ENCODE data around the gene METTL24. TPM values are rescaled to one million over a fixed set of nuclear protein-coding genes. Genes with fewer than 3 reads are reported as not detected.

The METTL24 gene
- total and polyA plus RNA-seq, 4 donors = 0.14 to 2.0 (median 0.91) TPM

GRCh38 chr6:110329714-110330436 lies 28.3 kb downstream of the METTL24 start:
- Histone ChIP-seq H3K9me3 (ENCODE audit: control insufficient read depth in 4 of 4, low read length in 3 of 4) (no peaks in the 10 kb centered on the region), H3K4me1 (ENCODE audit: control insufficient read depth in 4 of 4, insufficient read depth in 4 of 4, low read length in 3 of 4) (peaks cover 2 to 16% (median 11%) of the 10 kb centered on the region in 4 donors), H3K4me3 (ENCODE audit: low read depth in 1 of 3, low read length in 3 of 3) (peak overlapping the region in 2 of 3 donors; percentile 22 to 32), H3K9ac (ENCODE audit: low read depth in 1 of 2, low read length in 2 of 2) (no peak overlapping the region), H3K36me3 (ENCODE audit: control insufficient read depth in 4 of 4, insufficient read depth in 3 of 4, low read depth in 1 of 4, low read length in 3 of 4) (no peaks in the 10 kb centered on the region), H3K27ac (ENCODE audit: low read depth in 1 of 2, low read length in 2 of 2) (peak overlapping the region in 1 of 2 donors; percentile 28), H3K27me3 (ENCODE audit: control insufficient read depth in 4 of 4, insufficient read depth in 4 of 4, low read length in 3 of 4) (no peaks in the 10 kb centered on the region)
- DNase-seq (ENCODE audit: low spot score) = no peak
- WGBS = 36% methylated on average over 19 of the region's 19 CpGs
- TF ChIP-seq EGR1 (IDR thresholded peaks at IDR 0.05; ENCODE audit: low read depth in 2 of 2) (no peak), FOXA2 (IDR thresholded peaks at IDR 0.05) (peak; percentile 12), HNF4A (conservative IDR thresholded peaks at IDR 0.05) (no peak), NR2F2 (IDR thresholded peaks at IDR 0.05) (no peak), SP1 (IDR thresholded peaks at IDR 0.05) (peak; percentile 9), JUND (IDR thresholded peaks at IDR 0.05) (no peak), YY1 (IDR thresholded peaks at IDR 0.05) (no peak), GABPA (IDR thresholded peaks at IDR 0.05 in 1 of 2, conservative IDR thresholded peaks at IDR 0.05 in 1 of 2) (no peak)
- TF ChIP-seq, protein P1, sequence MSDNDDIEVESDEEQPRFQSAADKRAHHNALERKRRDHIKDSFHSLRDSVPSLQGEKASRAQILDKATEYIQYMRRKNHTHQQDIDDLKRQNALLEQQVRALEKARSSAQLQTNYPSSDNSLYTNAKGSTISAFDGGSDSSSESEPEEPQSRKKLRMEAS (IDR thresholded peaks at IDR 0.05) = no peak

DNA sequence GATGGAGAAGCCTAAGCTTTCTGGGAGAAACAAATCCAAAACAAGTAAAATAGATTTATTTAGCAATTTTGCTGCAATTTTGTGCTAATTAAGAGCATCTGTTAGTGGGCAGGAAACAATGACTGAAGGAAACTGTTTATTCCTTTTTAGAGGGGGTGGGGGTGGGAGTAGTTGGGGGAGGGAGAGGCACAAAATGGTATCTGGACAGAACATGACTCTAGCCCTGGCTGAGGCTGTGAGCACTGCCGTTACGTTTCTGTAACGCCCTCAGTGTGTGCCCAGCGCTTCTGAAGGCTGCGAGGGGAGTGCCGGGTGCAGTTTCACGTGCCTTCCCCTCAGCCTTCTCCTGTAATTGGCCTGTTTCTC lies 28.8 kb downstream of the METTL24 start:
- Histone ChIP-seq H3K27me3 (ENCODE audit: control insufficient read depth in 4 of 4, insufficient read depth in 4 of 4, low read length in 3 of 4) (no peaks in the 10 kb centered on the region), H3K36me3 (ENCODE audit: control insufficient read depth in 4 of 4, insufficient read depth in 3 of 4, low read depth in 1 of 4, low read length in 3 of 4) (no peaks in the 10 kb centered on the region), H3K9me3 (ENCODE audit: control insufficient read depth in 4 of 4, low read length in 3 of 4) (no peaks in the 10 kb centered on the region), H3K4me1 (ENCODE audit: control insufficient read depth in 4 of 4, insufficient read depth in 4 of 4, low read length in 3 of 4) (peaks cover 2 to 21% (median 13%) of the 10 kb centered on the region in 4 donors), H3K27ac (ENCODE audit: low read depth in 1 of 2, low read length in 2 of 2) (peak overlapping the region in 1 of 2 donors; percentile 28), H3K4me3 (ENCODE audit: low read depth in 1 of 3, low read length in 3 of 3) (peak overlapping the region in 1 of 3 donors; percentile 22), H3K9ac (ENCODE audit: low read depth in 1 of 2, low read length in 2 of 2) (no peak overlapping the region)
- TF ChIP-seq HNF4A (conservative IDR thresholded peaks at IDR 0.05) (no peak), SP1 (IDR thresholded peaks at IDR 0.05) (no peak), JUND (IDR thresholded peaks at IDR 0.05) (no peak), TAF1 (conservative IDR thresholded peaks at IDR 0.05) (no peak), EGR1 (IDR thresholded peaks at IDR 0.05; ENCODE audit: low read depth in 2 of 2) (no peak), FOXA2 (IDR thresholded peaks at IDR 0.05) (no peak), GABPA (IDR thresholded peaks at IDR 0.05 in 1 of 2, conservative IDR thresholded peaks at IDR 0.05 in 1 of 2) (no peak), FOXA1 (IDR thresholded peaks at IDR 0.05) (no peak), HNF4G (IDR thresholded peaks at IDR 0.05) (no peak), NR2F2 (IDR thresholded peaks at IDR 0.05) (no peak)
- TF ChIP-seq, protein P1 (IDR thresholded peaks at IDR 0.05) = no peak
- TF ChIP-seq, protein P2, sequence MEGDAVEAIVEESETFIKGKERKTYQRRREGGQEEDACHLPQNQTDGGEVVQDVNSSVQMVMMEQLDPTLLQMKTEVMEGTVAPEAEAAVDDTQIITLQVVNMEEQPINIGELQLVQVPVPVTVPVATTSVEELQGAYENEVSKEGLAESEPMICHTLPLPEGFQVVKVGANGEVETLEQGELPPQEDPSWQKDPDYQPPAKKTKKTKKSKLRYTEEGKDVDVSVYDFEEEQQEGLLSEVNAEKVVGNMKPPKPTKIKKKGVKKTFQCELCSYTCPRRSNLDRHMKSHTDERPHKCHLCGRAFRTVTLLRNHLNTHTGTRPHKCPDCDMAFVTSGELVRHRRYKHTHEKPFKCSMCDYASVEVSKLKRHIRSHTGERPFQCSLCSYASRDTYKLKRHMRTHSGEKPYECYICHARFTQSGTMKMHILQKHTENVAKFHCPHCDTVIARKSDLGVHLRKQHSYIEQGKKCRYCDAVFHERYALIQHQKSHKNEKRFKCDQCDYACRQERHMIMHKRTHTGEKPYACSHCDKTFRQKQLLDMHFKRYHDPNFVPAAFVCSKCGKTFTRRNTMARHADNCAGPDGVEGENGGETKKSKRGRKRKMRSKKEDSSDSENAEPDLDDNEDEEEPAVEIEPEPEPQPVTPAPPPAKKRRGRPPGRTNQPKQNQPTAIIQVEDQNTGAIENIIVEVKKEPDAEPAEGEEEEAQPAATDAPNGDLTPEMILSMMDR (IDR thresholded peaks at IDR 0.05; ENCODE audit: low read depth, low read length, missing input control) = no peak
- WGBS = 17% methylated on average over 7 of the region's 7 CpGs
- DNase-seq (ENCODE audit: low spot score) = no peak

DNA sequence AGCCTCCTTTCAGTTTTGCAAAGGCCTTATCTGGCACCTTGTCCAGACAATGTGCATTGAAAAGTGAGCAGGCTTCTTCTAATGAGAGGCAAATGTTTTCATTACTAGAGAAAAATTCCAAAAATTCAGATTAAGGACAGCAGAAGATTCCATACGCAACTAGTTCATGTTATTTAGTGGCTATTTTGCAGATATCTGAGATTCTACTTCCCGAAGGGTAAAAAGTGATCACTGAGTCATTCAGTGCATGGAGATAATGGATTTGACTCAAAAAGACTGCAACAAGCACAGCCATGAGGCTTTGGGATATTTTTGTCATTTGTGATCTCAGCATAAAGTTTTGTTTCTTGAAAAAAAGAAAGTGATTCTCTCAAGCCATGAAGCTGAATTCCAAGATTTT lies 29.9 kb downstream of the METTL24 start:
- Histone ChIP-seq H3K36me3 (ENCODE audit: control insufficient read depth in 4 of 4, insufficient read depth in 3 of 4, low read depth in 1 of 4, low read length in 3 of 4) (no peaks in the 10 kb centered on the region), H3K27ac (ENCODE audit: low read depth in 1 of 2, low read length in 2 of 2) (peak overlapping the region in 1 of 2 donors; percentile 30), H3K4me3 (ENCODE audit: low read depth in 1 of 3, low read length in 3 of 3) (no peak overlapping the region), H3K4me1 (ENCODE audit: control insufficient read depth in 4 of 4, insufficient read depth in 4 of 4, low read length in 3 of 4) (peaks cover 2 to 21% (median 13%) of the 10 kb centered on the region in 4 donors), H3K9ac (ENCODE audit: low read depth in 1 of 2, low read length in 2 of 2) (no peak overlapping the region), H3K27me3 (ENCODE audit: control insufficient read depth in 4 of 4, insufficient read depth in 4 of 4, low read length in 3 of 4) (no peaks in the 10 kb centered on the region), H3K9me3 (ENCODE audit: control insufficient read depth in 4 of 4, low read length in 3 of 4) (no peaks in the 10 kb centered on the region)
- no peak for DNase-seq (ENCODE audit: low spot score)
- whole genome bisulfite sequencing = 83% methylated on average over 2 of the region's 2 CpGs
- TF ChIP-seq HNF4G (IDR thresholded peaks at IDR 0.05) = no peak
- TF ChIP-seq, protein P2 (IDR thresholded peaks at IDR 0.05; ENCODE audit: low read depth, low read length, missing input control) = no peak
- TF ChIP-seq ATF3 (IDR thresholded peaks at IDR 0.05) = no peak
- TF ChIP-seq JUND (IDR thresholded peaks at IDR 0.05) = no peak
- TF ChIP-seq, protein P1 (IDR thresholded peaks at IDR 0.05) = no peak
- no peak for TF ChIP-seq ZBTB33 (IDR thresholded peaks at IDR 0.05)
